OCI-LY7 (cell line): ENCODE measurements around the gene CDH23. TPM values are rescaled to one million over a fixed set of nuclear protein-coding genes. Genes with fewer than 3 reads are reported as not detected.

Source experiments
- BruUV-seq: library from RNA; stranded (reverse); fragments of 400-500 nt; replicated peaks from 2 replicates; lab custom pipeline; 2021; lab: Mats Ljungman, UMichigan
- CTCF ChIA-PET: fragments of 300-600 bp; sonication (Branson Sonifier 250); formaldehyde crosslinking; loops from one replicate; lab custom pipeline; 2022; ENCODE audit warnings: antibody characterized with exemption; ENCODE audit not compliant: unreplicated experiment; lab: Charles Lee
- POLR2A ChIA-PET: fragments of 300-600 bp; sonication (Branson Sonifier 250); formaldehyde crosslinking; loops from one replicate; lab custom pipeline; 2022; ENCODE audit warnings: antibody characterized with exemption; lab: Charles Lee
- DNase-seq: peaks from one replicate; pipeline ENCODE4 v3.0.0-alpha.2; 2015; ENCODE audit warnings: low spot score
- H2AFZ ChIP-seq: fragments of 200-600 bp; sonication (generic), shearing (Covaris generic); 2 replicates; pipeline ENCODE4 v1.6.1; 2014; ENCODE audit warnings: mild to moderate bottlenecking, antibody characterized with exemption, low read length, moderate library complexity
- H3K27ac ChIP-seq: fragments of 200-600 bp; sonication (generic); 2 replicates; pipeline ENCODE4 v1.5.1; 2014; ENCODE audit warnings: mixed run types, low read depth, mild to moderate bottlenecking, moderate library complexity, low read length, inconsistent platforms; ENCODE audit not compliant: poor library complexity, severe bottlenecking
- H3K36me3 ChIP-seq: fragments of 200-600 bp; sonication (generic); 2 replicates; pipeline ENCODE4 v1.6.1; 2014; ENCODE audit warnings: mild to moderate bottlenecking, antibody characterized with exemption, low read length, moderate library complexity, mixed read lengths; ENCODE audit not compliant: insufficient read depth
- H3K4me1 ChIP-seq: fragments of 200-600 bp; sonication (generic); 2 replicates; pipeline ENCODE4 v1.5.1; 2014; ENCODE audit warnings: mild to moderate bottlenecking, low read length; ENCODE audit not compliant: insufficient read depth, poor library complexity, severe bottlenecking
- H3K4me2 ChIP-seq: fragments of 200-600 bp; sonication (generic); 2 replicates; pipeline ENCODE4 v1.6.1; 2014; ENCODE audit warnings: mild to moderate bottlenecking, low read length
- H3K4me3 ChIP-seq: fragments of 200-600 bp; sonication (generic); 2 replicates; pipeline ENCODE4 v1.5.1; 2014; ENCODE audit warnings: mild to moderate bottlenecking, low read depth, low read length; ENCODE audit not compliant: poor library complexity, severe bottlenecking
- H3K79me2 ChIP-seq: fragments of 200-600 bp; sonication (generic); 2 replicates; pipeline ENCODE4 v1.6.1; 2016; ENCODE audit warnings: low read depth, mild to moderate bottlenecking, low read length, moderate library complexity, mixed read lengths; ENCODE audit not compliant: insufficient read depth
- H3K9me2 ChIP-seq: fragments of 200-600 bp; sonication (generic); 2 replicates; pipeline ENCODE4 v1.6.1; 2016; ENCODE audit warnings: mild to moderate bottlenecking, low read length, mixed read lengths; ENCODE audit not compliant: insufficient read depth
- H3K9me3 ChIP-seq: fragments of 200-600 bp; sonication (generic); 2 replicates; pipeline ENCODE4 v1.6.1; 2014; ENCODE audit warnings: mild to moderate bottlenecking, mixed run types, low read length, mixed read lengths
- H4K20me1 ChIP-seq: fragments of 200-600 bp; sonication (generic); 2 replicates; pipeline ENCODE4 v1.6.1; 2014; ENCODE audit warnings: mild to moderate bottlenecking, antibody characterized with exemption, low read length, moderate library complexity, mixed read lengths; ENCODE audit not compliant: insufficient read depth
- EZH2phosphoT487 ChIP-seq: fragments of 200-600 bp; sonication (generic); IDR thresholded peaks from 2 replicates; pipeline ENCODE4 v1.6.1; 2018; ENCODE audit warnings: low read depth, borderline replicate concordance, mild to moderate bottlenecking, mixed run types, antibody characterized with exemption, low read length, moderate library complexity, mixed read lengths
- intact Hi-C: fragments of 100-400 bp; cut with micrococcal nuclease; formaldehyde crosslinking; loops from one replicate; pipeline ENCODE4 v1.10.0; 2022; ENCODE audit not compliant: unreplicated experiment
- total RNA-seq, 2 experiments: library from RNA; depleted of rRNA in 1 of 2; stranded (reverse); fragments of >200 nt in 1 of 2; shearing (Covaris generic) in 1 of 2; gene quantifications; 2 replicates each; pipeline ENCODE4 v1.2.3, GENCODE V29; 2014 to 2022
- TF ChIP-seq, protein P1 (sequence below): fragments of 200-600 bp; sonication (generic); conservative IDR thresholded peaks from 2 replicates; pipeline ENCODE4 v1.5.1; 2014; ENCODE audit warnings: mild to moderate bottlenecking, antibody characterized with exemption, low read length, moderate library complexity, mixed read lengths

The CDH23 gene
- total RNA-seq, 2 experiments from 2014 or later, result 0.92 to 9.9 TPM

- CTCF ChIA-PET, result no interaction called here
- H3K79me2 ChIP-seq, result no peaks in the 10 kb centered on the region
These were observed 4.3 kb downstream of the CDH23 start for GRCh38 chr10:71401056-71401455.

GRCh38 chr10:71402005-71402404 is 5.3 kb downstream of the CDH23 start:
- Histone ChIP-seq H3K27ac (no peak overlapping the region), H3K4me1 (no peaks in the 10 kb centered on the region), H3K36me3 (no peaks in the 10 kb centered on the region), H2AFZ (no peak overlapping the region), H3K4me3 (no peak overlapping the region), H4K20me1 (no peaks in the 10 kb centered on the region), H3K79me2 (no peaks in the 10 kb centered on the region), H3K9me3 (no peaks in the 10 kb centered on the region), H3K9me2 (no peaks in the 10 kb centered on the region), H3K4me2 (no peak overlapping the region)
- intact Hi-C loops, result no loop called here
- no peak for DNase-seq
- no TSS peak for BruUV-seq
- ChIA-PET CTCF (no interaction called here), POLR2A (interaction anchor here (0.8 kb wide), 1 partner anchor 13 kb away, joined by 3 read pairs; no protein-coding TSS in a partner anchor)
- TF ChIP-seq, protein P1, sequence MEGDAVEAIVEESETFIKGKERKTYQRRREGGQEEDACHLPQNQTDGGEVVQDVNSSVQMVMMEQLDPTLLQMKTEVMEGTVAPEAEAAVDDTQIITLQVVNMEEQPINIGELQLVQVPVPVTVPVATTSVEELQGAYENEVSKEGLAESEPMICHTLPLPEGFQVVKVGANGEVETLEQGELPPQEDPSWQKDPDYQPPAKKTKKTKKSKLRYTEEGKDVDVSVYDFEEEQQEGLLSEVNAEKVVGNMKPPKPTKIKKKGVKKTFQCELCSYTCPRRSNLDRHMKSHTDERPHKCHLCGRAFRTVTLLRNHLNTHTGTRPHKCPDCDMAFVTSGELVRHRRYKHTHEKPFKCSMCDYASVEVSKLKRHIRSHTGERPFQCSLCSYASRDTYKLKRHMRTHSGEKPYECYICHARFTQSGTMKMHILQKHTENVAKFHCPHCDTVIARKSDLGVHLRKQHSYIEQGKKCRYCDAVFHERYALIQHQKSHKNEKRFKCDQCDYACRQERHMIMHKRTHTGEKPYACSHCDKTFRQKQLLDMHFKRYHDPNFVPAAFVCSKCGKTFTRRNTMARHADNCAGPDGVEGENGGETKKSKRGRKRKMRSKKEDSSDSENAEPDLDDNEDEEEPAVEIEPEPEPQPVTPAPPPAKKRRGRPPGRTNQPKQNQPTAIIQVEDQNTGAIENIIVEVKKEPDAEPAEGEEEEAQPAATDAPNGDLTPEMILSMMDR, result no peak
- no peak for TF ChIP-seq EZH2phosphoT487

More at GRCh38 chr10:71401056-71401455, 4.3 kb downstream of the CDH23 start:
- Histone ChIP-seq H3K4me3 (no peak overlapping the region), H3K9me3 (no peaks in the 10 kb centered on the region), H3K4me2 (no peak overlapping the region), H3K9me2 (no peaks in the 10 kb centered on the region), H4K20me1 (no peaks in the 10 kb centered on the region), H3K4me1 (no peaks in the 10 kb centered on the region), H3K27ac (no peak overlapping the region), H2AFZ (no peak overlapping the region), H3K36me3 (no peaks in the 10 kb centered on the region)
- TF ChIP-seq EZH2phosphoT487, result no peak
- TF ChIP-seq, protein P1, result no peak
- POLR2A ChIA-PET, result no interaction called here
- BruUV-seq, result no TSS peak
- no peak for DNase-seq
- intact Hi-C loops, result no loop called here

DNA sequence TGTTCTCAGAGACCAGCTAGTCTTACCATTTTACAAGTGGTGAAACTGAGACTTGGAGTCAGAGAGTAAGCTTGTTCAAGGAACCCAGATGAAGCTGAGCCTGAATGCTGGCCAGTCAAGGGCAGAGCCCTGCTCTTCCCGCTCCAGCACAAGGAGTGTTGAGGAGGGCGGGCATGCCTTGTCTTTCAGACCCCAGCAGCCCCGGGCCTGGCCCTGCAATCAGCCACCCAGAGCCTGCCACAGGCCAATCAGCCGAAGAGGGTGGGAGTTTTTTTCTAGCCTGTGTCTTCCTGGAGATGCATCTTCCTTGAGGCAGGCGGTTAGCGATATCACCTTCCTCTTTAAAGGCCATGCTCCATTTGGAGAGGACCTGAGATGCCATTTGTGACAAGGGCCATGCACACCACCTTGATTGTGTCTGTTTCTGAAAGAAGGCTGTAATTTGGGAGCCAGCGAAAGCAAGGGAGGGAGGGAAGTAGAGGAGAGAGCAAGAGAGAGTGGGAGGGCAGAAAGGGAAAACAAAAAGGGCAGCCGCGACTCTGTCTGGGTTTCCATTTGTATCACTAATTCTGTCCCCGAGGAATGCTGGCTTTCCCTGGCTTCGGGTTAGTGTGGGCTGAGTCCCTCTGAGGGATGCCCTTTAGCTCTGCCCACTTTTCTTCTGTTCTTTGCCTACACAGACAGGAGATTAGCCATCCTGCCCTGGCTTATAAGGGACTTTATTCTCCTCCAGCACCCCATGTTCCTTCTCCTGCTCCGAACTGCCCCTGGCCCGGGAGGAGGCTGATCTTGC is 8.0 kb downstream of the CDH23 start:
- no peaks in the 10 kb centered on the region for H4K20me1 ChIP-seq
- no peak for DNase-seq
- TF ChIP-seq, protein P1, result no peak
- TF ChIP-seq EZH2phosphoT487, result no peak
- H2AFZ ChIP-seq, result no peak overlapping the region
- H3K36me3 ChIP-seq, result no peaks in the 10 kb centered on the region
- no TSS peak for BruUV-seq
- H3K4me1 ChIP-seq, result no peaks in the 10 kb centered on the region
- H3K4me3 ChIP-seq, result no peak overlapping the region
- intact Hi-C loops, result no loop called here
- H3K4me2 ChIP-seq, result no peak overlapping the region
- H3K9me2 ChIP-seq, result no peaks in the 10 kb centered on the region
- no peaks in the 10 kb centered on the region for H3K9me3 ChIP-seq
- ChIA-PET POLR2A (no interaction called here), CTCF (no interaction called here)
- H3K27ac ChIP-seq, result no peak overlapping the region
- H3K79me2 ChIP-seq, result no peaks in the 10 kb centered on the region
